ENCODE results near the gene FBH1. TPM values are rescaled to one million over a fixed set of nuclear protein-coding genes. Genes with fewer than 3 reads are reported as not detected.

Gene FBH1
- total and polyA plus RNA-seq, 12 donors = 68.9 to 165 (median 106) TPM

- TF ChIP-seq CTCF (IDR thresholded peaks at IDR 0.05) (no peak), POLR2A (IDR thresholded peaks at IDR 0.05) (no peak)
- H3K36me3 ChIP-seq (replicated peaks in 1 of 2) = no peaks in the 10 kb centered on the region
- H3K4me3 ChIP-seq = peak overlapping the region in 3 of 4 donors; percentile 80 to 93 (median 86)
- WGBS, 4 donors = 11 to 30% (median 18%) methylated on average over 6 of the region's 6 CpGs
- no peak for DNase-seq
- peaks cover 5 to 6% of the 10 kb centered on the region in 2 donors for H3K4me1 ChIP-seq (replicated peaks in 1 of 2)
- no peaks in the 10 kb centered on the region for H3K9me3 ChIP-seq (replicated peaks in 1 of 3)
- no peaks in the 10 kb centered on the region for H3K27me3 ChIP-seq
- intact Hi-C loops (cut with DNase I) = no loop called here
- peak overlapping the region in 4 of 5 donors; percentile 86 to 96 (median 90) for H3K27ac ChIP-seq
Measured at GRCh38 chr10:5978230-5978489, 88.1 kb downstream of the FBH1 start.

- peaks cover 5 to 8% of the 10 kb centered on the region in 2 donors for H3K4me1 ChIP-seq (replicated peaks in 1 of 2)
- DNase-seq = no peak
- H3K36me3 ChIP-seq (replicated peaks in 1 of 2) = no peaks in the 10 kb centered on the region
- TF ChIP-seq POLR2A (IDR thresholded peaks at IDR 0.05) = no peak
- TF ChIP-seq CTCF (IDR thresholded peaks at IDR 0.05) = no peak
- no peaks in the 10 kb centered on the region for H3K9me3 ChIP-seq (replicated peaks in 1 of 3)
- no peak overlapping the region for H3K4me3 ChIP-seq
- H3K27ac ChIP-seq = no peak overlapping the region
- no peaks in the 10 kb centered on the region for H3K27me3 ChIP-seq
- intact Hi-C loops (cut with DNase I) = no loop called here
- WGBS, 4 donors = 80 to 94% (median 84%) methylated on average over 9 of the region's 9 CpGs
Measured at GRCh38 chr10:5981529-5981928, 91.5 kb downstream of the FBH1 start.

GRCh38 chr10:5983774-5984173 is 93.7 kb downstream of the FBH1 start:
- WGBS, 4 donors = 28 to 49% (median 42%) methylated on average over 9 of the region's 9 CpGs
- peak overlapping the region in 1 of 5 donors; percentile 8 for H3K27ac ChIP-seq

GRCh38 chr10:5985029-5985428 is 95.0 kb downstream of the FBH1 start:
- no peak for DNase-seq
- TF ChIP-seq CTCF (IDR thresholded peaks at IDR 0.05) (no peak), POLR2A (IDR thresholded peaks at IDR 0.05) (no peak)
- no peak overlapping the region for H3K4me3 ChIP-seq
- no peaks in the 10 kb centered on the region for H3K9me3 ChIP-seq (replicated peaks in 1 of 3)
- no peaks in the 10 kb centered on the region for H3K27me3 ChIP-seq
- intact Hi-C loops (cut with DNase I) = no loop called here
- peaks cover 0 to 3% of the 10 kb centered on the region in 2 donors for H3K4me1 ChIP-seq (replicated peaks in 1 of 2)
- 82 to 96% (median 90%) methylated on average over 5 of the region's 5 CpGs for WGBS, 4 donors
- no peak overlapping the region for H3K27ac ChIP-seq
- no peaks in the 10 kb centered on the region for H3K36me3 ChIP-seq (replicated peaks in 1 of 2)

More at GRCh38 chr10:5983774-5984173, 93.7 kb downstream of the FBH1 start:
- intact Hi-C loops (cut with DNase I) = no loop called here
- H3K4me3 ChIP-seq = no peak overlapping the region
- no peak for TF ChIP-seq POLR2A (IDR thresholded peaks at IDR 0.05)
- no peak for TF ChIP-seq CTCF (IDR thresholded peaks at IDR 0.05)
- H3K27me3 ChIP-seq = no peaks in the 10 kb centered on the region
- no peaks in the 10 kb centered on the region for H3K9me3 ChIP-seq (replicated peaks in 1 of 3)
- peaks cover 0 to 3% of the 10 kb centered on the region in 2 donors for H3K4me1 ChIP-seq (replicated peaks in 1 of 2)
- H3K36me3 ChIP-seq (replicated peaks in 1 of 2) = no peaks in the 10 kb centered on the region
- DNase-seq = peak in 1 of 7 donors; percentile 24

Other genes starting within 250 kb of the FBH1 start
- gene ASB13, start 223.6 kb upstream of the FBH1 start, total RNA-seq = 10 to 100 TPM; 34.6 to 65.9 (median 48.9) TPM
- 10 to 100 TPM; 24.4 to 44.8 (median 39.1) TPM for gene ASB13, start 223.6 kb upstream of the FBH1 start, polyA plus RNA-seq
- 100 to 1,000 TPM in 2 of 9 donors, 10 to 100 TPM in 7; 36.6 to 182 (median 53.3) TPM for gene TASOR2, start 205.4 kb upstream of the FBH1 start, total RNA-seq
- gene TASOR2, start 205.4 kb upstream of the FBH1 start, polyA plus RNA-seq = 10 to 100 TPM; 15.4 to 43.4 (median 32.2) TPM
- gene GDI2, start 76.8 kb upstream of the FBH1 start, total RNA-seq = 100 to 1,000 TPM; 182 to 412 (median 239) TPM
- gene GDI2, start 76.8 kb upstream of the FBH1 start, polyA plus RNA-seq = 100 to 1,000 TPM in 1 of 3 donors, 10 to 100 TPM in 2; 45.3 to 377 (median 48.2) TPM
- 10 to 100 TPM in 3 of 9 donors, 1 to 10 TPM in 6; 5.9 to 12.4 (median 7.1) TPM for gene ANKRD16, start 350 bp upstream of the FBH1 start, total RNA-seq
- 1 to 10 TPM; 4.0 to 6.1 (median 5.8) TPM for gene ANKRD16, start 350 bp upstream of the FBH1 start, polyA plus RNA-seq
- gene IL15RA, start 87.3 kb downstream of the FBH1 start, total RNA-seq = 10 to 100 TPM in 5 of 9 donors, 1 to 10 TPM in 4; 2.8 to 55.8 (median 10.1) TPM
- 10 to 100 TPM in 1 of 3 donors, 1 to 10 TPM in 2; 6.8 to 11.0 (median 9.5) TPM for gene IL15RA, start 87.3 kb downstream of the FBH1 start, polyA plus RNA-seq
- 10 to 100 TPM in 3 of 9 donors, 1 to 10 TPM in 3, under 1 TPM in 2, not detected in 1; 0.14 to 57.9 (median 6.9) TPM for gene IL2RA, start 172.1 kb downstream of the FBH1 start, total RNA-seq
- 1 to 10 TPM in 2 of 3 donors, under 1 TPM in 1; 0.24 to 1.7 (median 1.3) TPM for gene IL2RA, start 172.1 kb downstream of the FBH1 start, polyA plus RNA-seq
- 10 to 100 TPM; 31.9 to 72.1 (median 57.5) TPM for gene RBM17, start 198.8 kb downstream of the FBH1 start, total RNA-seq
- gene RBM17, start 198.8 kb downstream of the FBH1 start, polyA plus RNA-seq = 100 to 1,000 TPM in 2 of 3 donors, 10 to 100 TPM in 1; 92.4 to 123 (median 101) TPM